HEK293T (cell line): Measurements from ENCODE around the gene PSAPL1.

Experiments
- SP1 ChIP-seq: fragments of 450-650 bp; IDR thresholded peaks from 2 replicates; pipeline ENCODE4 v1.6.1; 2017
- TARDBP ChIP-seq: fragments of 450-650 bp; IDR thresholded peaks from 2 replicates; pipeline ENCODE4 v1.6.1; 2016
- ZNF384 ChIP-seq: fragments of 450-650 bp; IDR thresholded peaks from 2 replicates; pipeline ENCODE4 v1.6.1; 2016

DNA sequence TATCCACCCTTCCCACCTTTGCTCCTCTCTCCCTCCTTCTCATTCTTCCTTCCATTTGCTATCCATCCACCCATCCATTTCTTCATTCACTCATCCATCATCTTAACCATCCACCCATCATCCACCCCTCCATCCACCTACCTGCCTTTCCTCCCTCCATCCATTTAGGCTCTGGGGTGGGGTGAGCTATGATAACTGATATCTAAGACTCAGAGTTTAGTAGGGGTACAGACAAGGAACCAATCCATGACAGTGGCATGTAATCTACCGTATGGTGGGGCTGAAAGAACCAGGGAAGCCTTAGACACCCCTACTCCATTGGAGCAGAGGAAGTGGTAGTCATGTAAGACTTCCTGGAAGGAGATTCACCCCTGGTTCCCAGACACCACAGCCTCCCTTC is 23.2 kb downstream of the PSAPL1 start:
- TF ChIP-seq ZNF384 (no peak), TARDBP (no peak), SP1 (no peak)
